A673 (cell line): Measurements from ENCODE around the gene KRT77. TPM values are rescaled to one million over a fixed set of nuclear protein-coding genes. Genes with fewer than 3 reads are reported as not detected.

Experiments used
- BruUV-seq: library from RNA; stranded (reverse); fragments of 400-500 nt; replicated peaks from 2 replicates; lab custom pipeline; 2021; lab: Mats Ljungman, UMichigan
- CTCF ChIA-PET: fragments of 300-600 bp; sonication (Branson Sonifier 250); formaldehyde crosslinking; loops from one replicate; lab custom pipeline; 2022; ENCODE audit warnings: antibody characterized with exemption; lab: Charles Lee
- POLR2A ChIA-PET: fragments of 300-600 bp; sonication (Branson Sonifier 250); formaldehyde crosslinking; loops from one replicate; lab custom pipeline; 2022; ENCODE audit warnings: antibody characterized with exemption; ENCODE audit not compliant: low non-redundant PET; lab: Charles Lee
- DNase-seq: peaks from one replicate; pipeline ENCODE4 v3.0.0-alpha.2; 2015; ENCODE audit warnings: low spot score
- H3K27ac ChIP-seq: fragments of 200-600 bp; sonication (generic); 2 replicates; pipeline ENCODE4 v1.5.1; 2016; ENCODE audit warnings: mixed run types, low read depth, mild to moderate bottlenecking, mixed read lengths, antibody characterized with exemption, low read length; ENCODE audit not compliant: poor library complexity, severe bottlenecking
- H3K27me3 ChIP-seq: fragments of 200-600 bp; sonication (generic); replicated peaks from 2 replicates; pipeline ENCODE4 v1.6.1; 2017; ENCODE audit warnings: mixed run types, low read depth, mild to moderate bottlenecking, mixed read lengths, antibody characterized with exemption, low read length; ENCODE audit not compliant: insufficient read depth, poor library complexity
- H3K36me3 ChIP-seq: fragments of 200-600 bp; sonication (generic); 2 replicates; pipeline ENCODE4 v1.6.1; 2016; ENCODE audit warnings: mixed run types, mild to moderate bottlenecking, mixed read lengths, antibody characterized with exemption, low read length; ENCODE audit not compliant: insufficient read depth, poor library complexity, severe bottlenecking
- H3K4me1 ChIP-seq: fragments of 200-600 bp; sonication (generic); 2 replicates; pipeline ENCODE4 v1.6.1; 2017; ENCODE audit warnings: mixed run types, mild to moderate bottlenecking, mixed read lengths, antibody characterized with exemption, low read length; ENCODE audit not compliant: insufficient read depth, poor library complexity, severe bottlenecking
- H3K4me3 ChIP-seq: fragments of 200-600 bp; sonication (generic); 2 replicates; pipeline ENCODE4 v1.5.1; 2016; ENCODE audit warnings: low read depth, mixed run types, mild to moderate bottlenecking, mixed read lengths, low read length; ENCODE audit not compliant: poor library complexity, severe bottlenecking
- H3K9me3 ChIP-seq: fragments of 200-600 bp; sonication (generic); 2 replicates; pipeline ENCODE4 v1.6.1; 2016; ENCODE audit warnings: mixed run types, low read depth, mild to moderate bottlenecking, mixed read lengths, antibody characterized with exemption, low read length; ENCODE audit not compliant: poor library complexity, severe bottlenecking
- EZH2 ChIP-seq: fragments of 200-600 bp; sonication (generic); IDR thresholded peaks from 2 replicates; pipeline ENCODE4 v1.6.1; 2017; ENCODE audit warnings: borderline replicate concordance, low read depth, mild to moderate bottlenecking, mixed read lengths, antibody characterized with exemption, low read length; ENCODE audit not compliant: poor library complexity, severe bottlenecking
- intact Hi-C: fragments of 100-400 bp; cut with micrococcal nuclease; formaldehyde crosslinking; loops from one replicate; pipeline ENCODE4 v1.10.0; 2022; ENCODE audit not compliant: unreplicated experiment
- total RNA-seq: library from RNA; stranded (reverse); gene quantifications from 2 replicates; pipeline ENCODE4 v1.2.3, GENCODE V29; 2021
- TF ChIP-seq, protein P1 (sequence below): fragments of 300-800, 200-600 bp; sonication (generic); conservative IDR thresholded peaks from 2 replicates; pipeline ENCODE4 v1.5.1; 2017; ENCODE audit warnings: low read depth, mild to moderate bottlenecking, antibody characterized with exemption, low read length, moderate library complexity, mixed read lengths

KRT77 gene
- total RNA-seq, 1 experiment from 2014 or later, result not detected

DNA sequence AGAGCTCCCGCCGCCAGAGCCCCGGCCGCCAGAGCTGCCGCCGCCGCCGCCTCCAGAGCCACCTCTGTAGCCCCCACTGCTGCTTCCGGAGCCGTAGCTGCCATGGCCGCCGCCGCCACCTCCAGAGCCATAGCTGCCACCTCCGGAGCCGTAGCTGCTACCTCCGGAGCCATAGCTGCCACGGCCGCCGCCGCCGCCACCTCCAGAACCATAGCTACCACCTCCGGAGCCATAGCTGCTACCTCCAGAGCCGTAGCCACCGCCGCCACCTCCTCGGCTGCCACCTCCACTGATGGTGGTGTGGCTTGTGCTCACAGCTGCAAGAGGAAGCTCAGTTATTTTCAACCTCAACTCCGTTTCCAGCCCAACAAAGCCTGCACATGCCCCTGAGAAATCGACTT, 28.0 kb downstream of the KRT77 start:
- intact Hi-C loops, result no loop called here
- BruUV-seq, result no TSS peak
- DNase-seq, result no peak
- peaks cover 7% of the 10 kb centered on the region for H3K27me3 ChIP-seq
- TF ChIP-seq, protein P1, sequence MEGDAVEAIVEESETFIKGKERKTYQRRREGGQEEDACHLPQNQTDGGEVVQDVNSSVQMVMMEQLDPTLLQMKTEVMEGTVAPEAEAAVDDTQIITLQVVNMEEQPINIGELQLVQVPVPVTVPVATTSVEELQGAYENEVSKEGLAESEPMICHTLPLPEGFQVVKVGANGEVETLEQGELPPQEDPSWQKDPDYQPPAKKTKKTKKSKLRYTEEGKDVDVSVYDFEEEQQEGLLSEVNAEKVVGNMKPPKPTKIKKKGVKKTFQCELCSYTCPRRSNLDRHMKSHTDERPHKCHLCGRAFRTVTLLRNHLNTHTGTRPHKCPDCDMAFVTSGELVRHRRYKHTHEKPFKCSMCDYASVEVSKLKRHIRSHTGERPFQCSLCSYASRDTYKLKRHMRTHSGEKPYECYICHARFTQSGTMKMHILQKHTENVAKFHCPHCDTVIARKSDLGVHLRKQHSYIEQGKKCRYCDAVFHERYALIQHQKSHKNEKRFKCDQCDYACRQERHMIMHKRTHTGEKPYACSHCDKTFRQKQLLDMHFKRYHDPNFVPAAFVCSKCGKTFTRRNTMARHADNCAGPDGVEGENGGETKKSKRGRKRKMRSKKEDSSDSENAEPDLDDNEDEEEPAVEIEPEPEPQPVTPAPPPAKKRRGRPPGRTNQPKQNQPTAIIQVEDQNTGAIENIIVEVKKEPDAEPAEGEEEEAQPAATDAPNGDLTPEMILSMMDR, result no peak
- TF ChIP-seq EZH2, result no peak
- H3K9me3 ChIP-seq, result no peaks in the 10 kb centered on the region
- H3K36me3 ChIP-seq, result no peaks in the 10 kb centered on the region
- H3K4me1 ChIP-seq, result no peaks in the 10 kb centered on the region
- ChIA-PET CTCF (interaction anchor here (0.8 kb wide), 1 partner anchor 204 kb away, joined by 5 read pairs; no protein-coding TSS in a partner anchor), POLR2A (no interaction called here)
- H3K4me3 ChIP-seq, result no peak overlapping the region
- H3K27ac ChIP-seq, result no peak overlapping the region

DNA sequence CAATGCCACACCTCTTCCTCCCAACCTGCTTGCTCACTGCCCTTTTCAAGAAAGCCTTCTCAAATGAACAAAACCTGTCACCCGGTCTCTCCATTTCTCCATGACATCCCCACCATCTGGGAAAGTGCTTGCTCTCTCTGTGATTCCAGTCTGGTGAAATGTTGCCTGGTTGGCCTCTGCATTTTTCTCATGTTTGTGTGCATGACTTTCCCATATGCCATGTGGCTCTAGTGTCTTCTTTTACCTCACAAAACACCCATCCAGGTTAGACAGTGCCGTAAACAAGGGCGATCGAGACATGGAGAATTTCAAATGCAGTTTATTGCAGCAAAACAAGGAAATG, 28.9 kb downstream of the KRT77 start:
- H3K27ac ChIP-seq, result no peak overlapping the region
- no peaks in the 10 kb centered on the region for H3K4me1 ChIP-seq
- ChIA-PET CTCF (no interaction called here), POLR2A (no interaction called here)
- TF ChIP-seq, protein P1, result no peak
- no TSS peak for BruUV-seq
- intact Hi-C loops, result no loop called here
- no peaks in the 10 kb centered on the region for H3K36me3 ChIP-seq
- H3K27me3 ChIP-seq, result peaks cover 7% of the 10 kb centered on the region
- H3K9me3 ChIP-seq, result no peaks in the 10 kb centered on the region
- no peak overlapping the region for H3K4me3 ChIP-seq
- DNase-seq, result no peak

DNA sequence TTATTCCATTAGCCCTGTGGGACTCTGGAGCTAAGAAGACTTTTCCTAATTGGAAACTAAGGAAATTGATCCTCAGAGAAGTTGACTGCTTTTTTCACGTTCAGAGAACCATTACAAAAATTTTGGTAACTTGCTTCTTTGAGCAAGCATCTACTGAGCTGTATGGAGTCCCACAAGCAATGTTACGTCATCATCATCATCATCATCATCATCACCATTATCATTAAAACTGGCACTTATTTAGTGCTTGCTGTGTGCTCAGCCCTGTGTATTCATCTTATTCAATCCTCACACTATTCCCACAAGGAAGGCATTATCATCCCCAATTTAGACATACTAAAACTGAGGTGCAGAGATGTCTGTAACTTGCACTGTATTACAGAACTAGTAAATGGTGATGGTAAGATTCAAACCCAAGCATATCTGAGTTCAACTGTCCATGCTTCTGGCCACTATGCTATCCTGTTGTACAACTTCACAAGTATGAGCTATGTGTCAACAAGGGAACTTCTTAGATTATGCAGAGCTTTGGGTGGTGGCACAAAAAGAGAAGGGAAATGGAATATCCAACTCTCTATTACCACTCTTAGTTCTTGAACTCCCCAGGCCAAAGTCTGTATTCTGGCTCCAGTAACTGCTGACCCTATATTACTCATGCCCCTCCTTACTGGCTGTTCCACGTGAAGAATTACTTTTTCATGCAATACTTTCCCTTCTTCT, 29.5 kb downstream of the KRT77 start:
- ChIA-PET POLR2A (no interaction called here), CTCF (no interaction called here)
- no peaks in the 10 kb centered on the region for H3K9me3 ChIP-seq
- H3K27me3 ChIP-seq, result peaks cover 7% of the 10 kb centered on the region
- no TSS peak for BruUV-seq
- no peak overlapping the region for H3K27ac ChIP-seq
- H3K4me3 ChIP-seq, result no peak overlapping the region
- no peaks in the 10 kb centered on the region for H3K36me3 ChIP-seq
- no peaks in the 10 kb centered on the region for H3K4me1 ChIP-seq
- intact Hi-C loops, result no loop called here
- no peak for DNase-seq
- TF ChIP-seq, protein P1, result no peak
- no peak for TF ChIP-seq EZH2
